Measurements from ENCODE around the gene NLRC5.

NLRC5 gene

DNA sequence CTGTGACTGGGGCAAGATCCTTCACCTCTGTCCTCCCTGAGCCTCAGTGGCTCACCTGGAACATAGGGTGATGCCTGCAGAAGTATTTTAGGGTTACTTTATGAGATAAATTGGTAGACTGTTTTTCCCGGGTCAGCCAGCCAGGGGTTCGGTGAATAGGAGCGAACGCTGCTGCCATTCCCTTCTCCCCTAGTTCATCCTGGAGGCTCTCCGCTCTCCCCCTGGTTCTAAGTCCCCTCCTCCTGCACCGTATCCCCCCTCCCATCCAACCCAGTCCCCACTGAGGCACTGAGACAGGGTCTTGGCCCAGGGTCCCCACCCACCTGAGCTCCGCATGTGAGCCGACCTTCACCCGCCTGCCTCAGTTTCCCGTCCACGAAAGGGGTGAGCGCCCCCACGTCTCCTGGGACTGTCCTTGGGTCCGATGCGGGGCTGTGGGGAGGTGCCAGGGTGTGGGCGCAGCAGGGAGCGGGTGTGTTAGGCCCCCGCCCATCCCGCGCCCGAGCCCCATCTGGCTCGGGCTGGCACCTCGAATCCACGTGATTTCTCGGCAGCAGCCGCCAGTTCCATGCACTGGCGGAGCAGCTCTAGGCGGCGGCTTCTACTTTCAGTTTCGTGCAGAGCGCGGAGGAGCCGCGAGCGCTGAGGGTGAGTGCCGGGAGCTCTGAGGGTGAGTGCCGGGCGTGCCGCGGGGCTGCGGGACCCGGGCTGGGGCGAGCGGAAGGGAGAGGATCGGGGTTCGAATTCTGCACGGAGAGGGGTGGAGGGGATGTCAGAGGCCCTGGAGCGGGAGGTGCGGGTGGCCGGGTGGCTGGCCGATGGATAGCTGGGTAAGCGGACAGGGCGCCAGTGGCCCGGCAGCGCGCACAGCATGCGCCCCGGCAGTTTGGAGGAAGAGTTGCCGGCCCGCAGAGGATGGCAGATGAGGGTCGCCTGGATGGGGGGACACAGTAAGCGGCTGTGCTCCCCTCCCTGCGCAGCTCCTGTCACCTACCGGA, at the start of gene NLRC5:
TSS of gene NLRC5 (plus strand) at position 610 of the 998 bp plus-strand sequence. CDS start 31,156 bp downstream, outside the sequence.
- Mint-ChIP-seq H3K4me3 (peak within 1 kb of the TSS; percentile 98), H3K27ac (peak within 1 kb of the TSS; percentile 99), H3K9me3 (no peaks in the 10 kb centered on the region), H3K4me1 (peaks cover 76% of the 10 kb centered on the region), H3K36me3 (ENCODE audit: low read depth) (peaks cover 56% of the 10 kb centered on the region), H3K27me3 (no peaks in the 10 kb centered on the region)
- ATAC-seq, result peak; percentile 83
- DNase-seq, result peak; percentile 92

GRCh38 chr16:56939801-56940200, 49.6 kb upstream of the NLRC5 start:
- Mint-ChIP-seq H3K36me3 (ENCODE audit: low read depth) (peaks cover 91% of the 10 kb centered on the region), H3K27me3 (no peaks in the 10 kb centered on the region), H3K4me1 (peaks cover 97% of the 10 kb centered on the region), H3K27ac (peak overlapping the region; percentile 93), H3K9me3 (no peaks in the 10 kb centered on the region), H3K4me3 (peak overlapping the region; percentile 70)
- no peak for ATAC-seq
- DNase-seq, result no peak

GRCh38 chr16:56941092-56941491, 48.3 kb upstream of the NLRC5 start:
- H3K4me1 Mint-ChIP-seq, result peaks cover 96% of the 10 kb centered on the region
- H3K27ac Mint-ChIP-seq, result peak overlapping the region; percentile 81
- no peaks in the 10 kb centered on the region for H3K27me3 Mint-ChIP-seq
- H3K9me3 Mint-ChIP-seq, result no peaks in the 10 kb centered on the region
- ATAC-seq (no peak), DNase-seq (no peak)
- H3K36me3 Mint-ChIP-seq (ENCODE audit: low read depth), result peaks cover 82% of the 10 kb centered on the region
- no peak overlapping the region for H3K4me3 Mint-ChIP-seq

DNA sequence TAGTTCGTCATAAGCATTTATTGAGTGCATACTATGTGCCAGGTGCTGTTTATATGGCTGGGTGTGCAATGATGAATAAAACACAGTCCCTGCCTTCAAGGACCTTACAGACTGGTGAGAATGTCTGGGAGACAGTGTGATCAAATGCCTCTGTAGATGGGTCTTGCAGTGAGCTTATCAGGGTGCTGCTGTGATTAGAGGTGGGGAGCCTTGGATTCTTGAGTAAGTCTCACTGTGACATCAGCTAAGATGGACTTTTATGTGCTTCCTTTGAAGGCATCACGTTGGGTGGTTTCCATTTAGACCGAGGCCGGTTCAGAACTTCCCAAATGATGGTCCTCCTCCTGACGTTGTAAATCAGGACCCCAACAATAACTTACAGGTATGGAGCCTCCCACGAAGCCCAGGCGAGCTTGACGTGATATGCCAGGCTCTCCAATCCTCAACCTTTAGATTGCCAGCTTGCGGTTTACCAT, 47.5 kb upstream of the NLRC5 start:
- DNase-seq (no peak), ATAC-seq (no peak)
- H3K9me3 Mint-ChIP-seq, result no peaks in the 10 kb centered on the region
- H3K36me3 Mint-ChIP-seq (ENCODE audit: low read depth), result peaks cover 79% of the 10 kb centered on the region
- peak overlapping the region; percentile 57 for H3K27ac Mint-ChIP-seq
- no peak overlapping the region for H3K4me3 Mint-ChIP-seq
- no peaks in the 10 kb centered on the region for H3K27me3 Mint-ChIP-seq
- peaks cover 94% of the 10 kb centered on the region for H3K4me1 Mint-ChIP-seq

GRCh38 chr16:56943761-56944375, 45.5 kb upstream of the NLRC5 start:
- DNase-seq (no peak), ATAC-seq (no peak)
- H3K9me3 Mint-ChIP-seq, result no peaks in the 10 kb centered on the region
- H3K4me3 Mint-ChIP-seq, result peak overlapping the region; percentile 40
- H3K27ac Mint-ChIP-seq, result peak overlapping the region; percentile 93
- peaks cover 76% of the 10 kb centered on the region for H3K4me1 Mint-ChIP-seq
- no peaks in the 10 kb centered on the region for H3K27me3 Mint-ChIP-seq
- H3K36me3 Mint-ChIP-seq (ENCODE audit: low read depth), result peaks cover 62% of the 10 kb centered on the region

GRCh38 chr16:56944954-56945839, 44.2 kb upstream of the NLRC5 start:
- Mint-ChIP-seq H3K27ac (peak overlapping the region; percentile 93), H3K4me1 (peaks cover 63% of the 10 kb centered on the region), H3K27me3 (no peaks in the 10 kb centered on the region), H3K9me3 (no peaks in the 10 kb centered on the region), H3K4me3 (peak overlapping the region; percentile 49), H3K36me3 (ENCODE audit: low read depth) (peaks cover 49% of the 10 kb centered on the region)
- ATAC-seq, result peak; percentile 85
- peak; percentile 52 for DNase-seq

DNA sequence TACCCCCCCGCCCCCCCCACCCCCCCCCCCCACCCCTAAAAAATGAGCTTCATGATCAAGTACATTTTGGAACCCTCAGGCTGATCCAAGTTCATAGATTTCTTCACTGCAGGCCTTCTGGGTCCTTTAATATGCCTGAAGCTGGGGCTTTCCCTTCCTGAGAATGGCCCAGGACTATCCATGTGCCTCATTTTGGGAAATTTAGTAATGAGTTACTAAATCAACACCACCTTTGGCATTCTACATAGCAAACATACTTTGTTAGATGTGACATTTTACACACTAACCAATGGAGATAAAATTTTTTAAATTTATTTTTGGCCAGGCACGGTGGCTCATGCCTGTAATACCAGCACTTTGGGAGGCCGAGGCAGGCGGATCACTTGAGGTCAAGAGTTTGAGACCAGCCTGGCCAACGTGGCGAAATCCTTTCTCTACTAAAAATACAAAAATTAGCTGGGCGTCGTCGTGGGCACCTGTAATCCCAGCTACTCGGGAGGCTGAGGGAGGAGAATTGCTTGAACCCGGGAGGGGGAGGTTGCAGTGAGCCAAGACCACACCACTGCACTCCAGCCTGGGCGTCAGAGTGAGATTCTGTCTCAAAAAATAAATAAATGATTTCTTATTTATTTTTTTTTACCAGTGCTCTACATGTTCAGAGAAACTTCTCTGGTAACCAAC, 43.4 kb upstream of the NLRC5 start:
- Mint-ChIP-seq H3K27me3 (no peaks in the 10 kb centered on the region), H3K27ac (peak overlapping the region; percentile 54), H3K9me3 (no peaks in the 10 kb centered on the region), H3K36me3 (ENCODE audit: low read depth) (peaks cover 43% of the 10 kb centered on the region), H3K4me1 (peaks cover 63% of the 10 kb centered on the region), H3K4me3 (no peak overlapping the region)
- DNase-seq (no peak), ATAC-seq (no peak)

- H3K4me3 Mint-ChIP-seq, result no peak overlapping the region
- ATAC-seq (no peak), DNase-seq (no peak)
- no peaks in the 10 kb centered on the region for H3K27me3 Mint-ChIP-seq
- peaks cover 64% of the 10 kb centered on the region for H3K4me1 Mint-ChIP-seq
- H3K9me3 Mint-ChIP-seq, result no peaks in the 10 kb centered on the region
- H3K36me3 Mint-ChIP-seq (ENCODE audit: low read depth), result peaks cover 36% of the 10 kb centered on the region
- H3K27ac Mint-ChIP-seq, result peak overlapping the region; percentile 57
Measured at GRCh38 chr16:56946767-56947603, 42.4 kb upstream of the NLRC5 start.

- ATAC-seq (no peak), DNase-seq (no peak)
- Mint-ChIP-seq H3K4me3 (no peak overlapping the region), H3K4me1 (peaks cover 58% of the 10 kb centered on the region), H3K9me3 (no peaks in the 10 kb centered on the region), H3K27ac (no peak overlapping the region), H3K36me3 (ENCODE audit: low read depth) (peaks cover 31% of the 10 kb centered on the region), H3K27me3 (no peaks in the 10 kb centered on the region)
Measured at GRCh38 chr16:56947604-56947995, 41.8 kb upstream of the NLRC5 start.

GRCh38 chr16:56948234-56948633, 41.1 kb upstream of the NLRC5 start:
- H3K27ac Mint-ChIP-seq, result no peak overlapping the region
- no peaks in the 10 kb centered on the region for H3K9me3 Mint-ChIP-seq
- ATAC-seq, result no peak
- H3K4me3 Mint-ChIP-seq, result no peak overlapping the region
- H3K4me1 Mint-ChIP-seq, result peaks cover 51% of the 10 kb centered on the region
- DNase-seq, result no peak
- peaks cover 25% of the 10 kb centered on the region for H3K36me3 Mint-ChIP-seq (ENCODE audit: low read depth)
- H3K27me3 Mint-ChIP-seq, result no peaks in the 10 kb centered on the region

DNA sequence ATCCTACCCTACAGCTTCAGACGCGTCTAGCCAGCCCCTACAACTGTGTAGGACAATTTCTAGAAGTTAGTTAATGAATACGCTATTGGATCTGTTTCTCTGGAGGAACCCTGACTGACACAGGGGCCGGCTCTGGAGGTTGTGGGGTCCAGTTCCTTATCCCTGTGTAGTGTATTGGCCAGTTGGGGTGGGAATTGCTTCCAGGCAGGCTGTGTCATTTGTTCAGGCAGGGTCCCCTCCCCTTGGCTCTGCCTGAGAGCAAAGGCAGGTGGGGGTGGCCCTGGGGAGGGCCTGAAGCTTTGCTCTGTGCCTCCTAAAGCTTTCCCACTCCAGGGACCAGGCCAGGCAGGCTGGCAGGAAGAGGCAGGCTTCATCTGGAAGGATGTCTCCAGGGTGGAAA, 39.3 kb upstream of the NLRC5 start:
- DNase-seq (no peak), ATAC-seq (no peak)
- H3K27ac Mint-ChIP-seq, result no peak overlapping the region
- no peaks in the 10 kb centered on the region for H3K27me3 Mint-ChIP-seq
- H3K4me3 Mint-ChIP-seq, result no peak overlapping the region
- H3K9me3 Mint-ChIP-seq, result no peaks in the 10 kb centered on the region
- peaks cover 33% of the 10 kb centered on the region for H3K4me1 Mint-ChIP-seq
- H3K36me3 Mint-ChIP-seq (ENCODE audit: low read depth), result peaks cover 7% of the 10 kb centered on the region

DNA sequence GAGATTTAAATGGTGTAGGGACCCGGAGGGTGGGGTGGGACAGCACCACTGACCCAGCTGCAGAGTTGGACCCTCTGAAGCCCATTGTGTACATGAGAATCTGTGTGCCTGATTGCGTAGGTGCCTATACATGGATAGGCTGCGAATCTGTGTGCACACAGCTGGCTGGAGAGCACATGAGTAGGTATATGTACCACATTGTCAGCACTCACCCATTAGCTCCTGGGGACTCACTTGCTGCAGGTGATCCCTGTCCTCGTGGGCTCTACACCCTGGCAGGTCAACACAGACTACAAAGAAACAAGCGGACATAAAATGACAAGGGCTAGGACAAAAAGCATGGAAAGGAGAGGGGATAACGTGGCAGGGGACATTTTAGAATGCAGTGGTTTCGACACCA, 38.9 kb upstream of the NLRC5 start:
- Mint-ChIP-seq H3K27ac (peak overlapping the region; percentile 10), H3K9me3 (no peaks in the 10 kb centered on the region), H3K4me1 (peaks cover 29% of the 10 kb centered on the region), H3K4me3 (no peak overlapping the region), H3K36me3 (ENCODE audit: low read depth) (peaks cover 7% of the 10 kb centered on the region), H3K27me3 (no peaks in the 10 kb centered on the region)
- no peak for ATAC-seq
- DNase-seq, result no peak
